Muscle of leg (tissue), 11 donors: Measurements from ENCODE around the gene EZR. TPM values are rescaled to one million over a fixed set of nuclear protein-coding genes. Genes with fewer than 3 reads are reported as not detected.

Experiments
- DNase-seq: peaks from one replicate; pipeline ENCODE4 v3.0.0; 2013
- H3K27ac ChIP-seq: one replicate; pipeline ENCODE4 v1.5.1; 2013; ENCODE audit warnings: mild to moderate bottlenecking, low read length, control low read depth
- H3K27me3 ChIP-seq: one replicate; pipeline ENCODE4 v1.6.1; 2013; ENCODE audit warnings: low read length; ENCODE audit not compliant: control insufficient read depth, insufficient read depth
- H3K36me3 ChIP-seq: one replicate; pipeline ENCODE4 v1.6.1; 2013; ENCODE audit warnings: low read length; ENCODE audit not compliant: control insufficient read depth, insufficient read depth
- H3K4me1 ChIP-seq: one replicate; pipeline ENCODE4 v1.6.1; 2013; ENCODE audit warnings: low read length; ENCODE audit not compliant: control insufficient read depth, insufficient read depth
- H3K4me3 ChIP-seq: one replicate; pipeline ENCODE4 v1.5.1; 2013; ENCODE audit warnings: low read length, control low read depth
- H3K9me3 ChIP-seq: replicated peaks from 2 replicates; pipeline ENCODE4 v1.6.1; 2013; ENCODE audit warnings: low read depth, low read length; ENCODE audit not compliant: control insufficient read depth
- WGBS: methylation state at CpG from one replicate; pipeline ENCODE4 v1.1.5; 2013; ENCODE audit warnings: missing lambda C conversion rate; ENCODE audit not compliant: insufficient coverage; 5-methylcytosine and 5-hydroxymethylcytosine counted together
- polyA plus RNA-seq, 8 donors: library from polyadenylated mRNA; unstranded; fragments of 120-200 nt; gene quantifications; one replicate each; pipeline versions ENCODE4 v1.2.1 to v1.2.3, GENCODE V29; 2013; ENCODE audit warnings: inconsistent platforms in 1 of 8, low replicate concordance in 1 of 8; ENCODE audit not compliant: insufficient read length in 8 of 8, insufficient read depth in 1 of 8
- total RNA-seq: library from RNA; stranded (reverse); fragments of 120-200 nt; gene quantifications from one replicate; pipeline ENCODE4 v1.2.4, GENCODE V29; 2013

Gene EZR
- total and polyA plus RNA-seq, 9 donors, result 23.3 to 58.5 (median 37.8) TPM

DNA sequence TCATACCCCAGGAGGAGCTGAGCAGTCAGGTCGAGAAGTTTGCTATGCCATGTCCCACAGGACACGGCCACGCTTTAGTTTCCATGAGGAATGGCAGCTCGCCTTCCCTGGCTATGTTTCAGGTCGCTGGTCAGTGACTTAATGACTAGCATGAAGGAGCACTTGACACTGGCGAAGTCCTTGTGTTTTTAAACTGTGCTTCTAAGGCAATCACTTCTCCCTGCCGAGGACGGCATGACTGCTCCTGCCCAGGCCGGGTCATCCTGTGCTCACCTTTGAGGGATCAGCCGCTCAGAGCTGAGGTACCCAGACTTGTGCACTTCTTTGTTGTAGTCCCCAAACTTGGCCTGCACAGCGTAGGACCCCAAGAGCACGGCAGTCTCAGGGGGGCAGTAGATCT lies 34.1 kb downstream of the EZR start:
- Histone ChIP-seq H3K4me3 (no peak overlapping the region), H3K27ac (no peak overlapping the region), H3K27me3 (no peaks in the 10 kb centered on the region), H3K4me1 (peaks cover 3% of the 10 kb centered on the region), H3K36me3 (peaks cover 66% of the 10 kb centered on the region), H3K9me3 (no peaks in the 10 kb centered on the region)
- WGBS, result 89% methylated on average over 12 of the region's 12 CpGs
- DNase-seq, result no peak

DNA sequence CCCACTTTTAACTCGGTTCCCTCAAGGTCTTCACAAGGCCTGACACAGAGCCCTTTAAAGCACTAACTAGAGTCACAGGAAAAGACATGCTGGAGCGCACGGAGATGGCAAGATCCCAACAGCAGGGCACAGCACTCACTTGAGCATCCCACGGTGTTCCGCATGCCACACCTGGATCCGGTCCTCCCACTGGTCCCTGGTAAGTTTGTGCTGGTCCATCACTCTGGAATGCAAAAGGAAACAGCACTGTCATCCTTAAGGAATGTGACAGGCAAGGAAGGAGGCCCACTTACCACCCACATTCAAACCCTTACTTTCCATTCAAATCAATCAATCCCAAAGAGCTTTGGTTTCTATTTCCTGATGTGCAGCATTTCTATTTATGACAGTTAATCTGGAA lies 34.7 kb downstream of the EZR start:
- WGBS, result 83% methylated on average over 6 of the region's 6 CpGs
- H3K27me3 ChIP-seq, result no peaks in the 10 kb centered on the region
- no peak overlapping the region for H3K4me3 ChIP-seq
- H3K9me3 ChIP-seq, result no peaks in the 10 kb centered on the region
- no peak overlapping the region for H3K27ac ChIP-seq
- peaks cover 69% of the 10 kb centered on the region for H3K36me3 ChIP-seq
- H3K4me1 ChIP-seq, result peaks cover under 1% of the 10 kb centered on the region
- DNase-seq, result no peak

DNA sequence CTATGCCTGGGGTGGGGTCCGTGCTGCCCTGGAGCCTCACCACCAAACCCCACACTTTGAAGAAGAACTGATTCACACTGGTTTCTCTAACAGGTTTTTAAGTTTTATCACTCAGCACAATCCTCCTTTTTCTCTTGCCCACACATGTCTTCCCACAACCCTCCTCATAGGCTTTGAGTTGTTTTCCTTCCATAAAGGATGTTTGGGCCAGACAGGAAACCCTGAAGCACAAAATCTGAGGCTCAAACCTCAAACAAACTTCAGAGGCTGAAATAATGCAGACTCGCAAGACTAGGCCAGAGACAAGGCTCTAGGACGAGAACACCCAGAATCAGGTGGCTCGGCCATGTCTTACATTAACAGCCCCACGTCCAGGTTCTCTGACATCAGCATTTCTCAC lies 35.3 kb downstream of the EZR start:
- no peaks in the 10 kb centered on the region for H3K9me3 ChIP-seq
- DNase-seq, result no peak
- no peaks in the 10 kb centered on the region for H3K4me1 ChIP-seq
- 86% methylated on average over 5 of the region's 5 CpGs for WGBS
- peaks cover 72% of the 10 kb centered on the region for H3K36me3 ChIP-seq
- no peak overlapping the region for H3K4me3 ChIP-seq
- H3K27ac ChIP-seq, result no peak overlapping the region
- H3K27me3 ChIP-seq, result no peaks in the 10 kb centered on the region

DNA sequence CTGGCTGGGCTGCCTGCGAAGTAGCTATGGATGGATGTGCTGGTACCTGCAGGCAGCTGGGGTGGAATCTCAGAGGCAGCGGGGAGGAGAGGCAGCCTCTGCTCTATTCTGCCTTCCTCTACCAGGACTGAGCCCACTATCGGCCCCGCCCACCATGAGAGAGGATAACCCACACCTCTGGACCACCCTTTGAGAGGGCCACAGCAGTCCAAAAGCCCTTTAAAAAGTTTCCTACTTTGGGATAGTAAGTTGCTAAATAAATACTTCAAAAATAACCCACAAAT lies 36.1 kb downstream of the EZR start:
- no peak overlapping the region for H3K27ac ChIP-seq
- H3K36me3 ChIP-seq, result peaks cover 69% of the 10 kb centered on the region
- no peak for DNase-seq
- no peaks in the 10 kb centered on the region for H3K27me3 ChIP-seq
- no peaks in the 10 kb centered on the region for H3K4me1 ChIP-seq
- no CpG with 5 or more reads among the region's 4 CpGs for WGBS
- no peak overlapping the region for H3K4me3 ChIP-seq
- H3K9me3 ChIP-seq, result no peaks in the 10 kb centered on the region

DNA sequence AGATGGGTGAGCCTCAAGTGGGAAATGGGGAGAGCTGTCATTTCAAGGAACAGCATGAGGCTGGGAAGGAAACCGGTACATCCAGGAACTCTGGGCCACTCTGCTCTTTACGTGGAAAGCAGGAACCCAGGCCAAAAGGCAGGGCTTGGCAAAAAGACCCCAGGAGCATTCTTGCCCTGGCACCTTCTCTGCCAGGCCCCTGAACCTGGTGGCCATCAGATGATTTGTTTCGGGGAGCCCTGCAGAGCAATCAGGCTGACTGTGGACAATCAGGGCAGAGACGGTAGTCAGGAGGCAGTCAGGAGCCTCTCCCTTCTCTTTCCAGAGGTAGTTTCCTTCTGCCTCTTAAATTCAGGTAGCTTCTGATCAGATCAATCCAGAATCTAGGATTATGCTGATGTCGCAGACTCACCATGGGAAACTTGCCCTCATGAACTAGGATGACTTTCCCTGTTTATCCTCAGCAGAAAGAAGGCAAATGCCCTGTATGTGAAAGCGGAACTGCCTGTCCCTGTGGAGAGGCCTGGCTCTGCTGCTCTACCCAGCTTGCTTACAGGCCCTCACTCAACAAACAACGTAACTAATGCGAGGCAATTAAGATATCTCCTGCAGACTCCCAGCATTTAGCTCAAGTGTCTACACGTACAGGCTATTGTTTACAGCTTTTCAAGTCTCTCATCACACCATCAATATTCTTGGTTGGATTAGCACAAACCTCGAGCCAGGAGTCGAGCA lies 36.6 kb downstream of the EZR start:
- Histone ChIP-seq H3K4me1 (no peaks in the 10 kb centered on the region), H3K27me3 (no peaks in the 10 kb centered on the region), H3K36me3 (peaks cover 72% of the 10 kb centered on the region), H3K9me3 (no peaks in the 10 kb centered on the region), H3K27ac (no peak overlapping the region), H3K4me3 (no peak overlapping the region)
- DNase-seq, result no peak
- 88% methylated on average over 9 of the region's 11 CpGs for WGBS

DNA sequence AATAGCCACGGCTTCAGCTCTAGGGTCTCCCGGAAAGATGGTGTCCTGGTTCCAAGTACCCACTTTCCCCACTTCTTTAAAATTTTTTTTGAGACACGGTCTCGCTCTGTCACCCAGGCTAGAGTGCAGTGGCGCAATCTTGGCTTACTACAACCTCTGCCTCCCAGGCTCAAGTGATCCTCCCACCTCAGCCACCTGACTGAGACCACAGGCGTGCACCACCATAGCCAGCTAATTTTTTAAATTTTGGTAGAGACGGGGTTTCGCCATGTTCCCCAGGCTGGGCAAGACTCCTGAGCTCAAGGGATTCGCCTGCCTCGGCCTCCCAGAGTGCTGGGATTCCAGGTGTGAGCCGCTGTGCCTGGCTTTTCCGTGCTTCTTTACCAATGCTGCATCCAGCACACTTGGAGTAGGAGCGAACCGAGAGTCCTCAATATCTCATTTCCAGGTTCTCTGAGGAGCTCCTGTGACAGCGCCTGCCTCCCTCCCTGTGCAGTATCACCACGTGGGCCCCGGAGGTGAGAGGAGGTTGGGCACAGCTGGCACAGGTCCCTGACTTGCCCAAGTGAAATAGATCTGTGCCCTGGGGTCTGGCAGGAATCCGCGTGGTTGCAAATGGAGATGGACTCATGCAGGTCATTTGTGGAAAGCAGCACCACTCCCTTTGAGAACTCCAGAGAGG lies 37.3 kb downstream of the EZR start:
- Histone ChIP-seq H3K9me3 (no peaks in the 10 kb centered on the region), H3K4me3 (no peak overlapping the region), H3K27ac (no peak overlapping the region), H3K27me3 (no peaks in the 10 kb centered on the region), H3K36me3 (peaks cover 71% of the 10 kb centered on the region), H3K4me1 (no peaks in the 10 kb centered on the region)
- 84% methylated on average over 13 of the region's 19 CpGs for WGBS
- no peak for DNase-seq

DNA sequence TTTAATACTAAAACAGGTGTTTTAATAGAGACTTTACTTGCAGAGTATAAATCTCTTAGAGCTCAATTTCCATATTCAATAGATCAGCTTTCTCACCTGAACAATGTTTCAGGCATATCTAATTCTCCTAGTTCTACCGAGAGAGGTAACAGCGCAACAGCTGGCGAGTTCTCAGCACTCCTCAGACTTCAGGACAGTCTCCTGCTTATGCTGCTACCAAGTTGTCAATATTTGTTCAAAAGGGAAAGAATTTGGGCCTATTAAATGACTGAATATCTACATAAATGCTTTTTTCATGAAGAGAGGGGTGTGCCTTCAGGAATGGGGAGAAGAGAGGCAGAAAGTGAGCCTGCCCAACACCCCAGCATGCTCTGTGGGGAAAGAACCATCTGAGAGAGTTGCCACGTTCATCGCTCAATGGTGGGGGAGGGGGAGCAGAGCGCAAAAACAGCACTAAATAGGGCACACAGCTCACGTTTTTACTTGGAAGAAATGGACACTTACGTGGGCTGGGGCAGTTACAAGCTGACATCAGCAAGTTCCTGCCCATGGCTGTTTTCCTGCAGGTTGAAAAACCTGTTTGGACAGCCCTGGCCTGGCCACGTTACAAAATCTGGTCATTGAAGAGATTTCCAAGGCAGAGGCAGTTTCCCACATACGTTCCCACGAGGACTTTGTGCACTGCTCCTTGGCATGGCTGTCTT lies 38.0 kb downstream of the EZR start:
- Histone ChIP-seq H3K36me3 (peaks cover 72% of the 10 kb centered on the region), H3K27me3 (no peaks in the 10 kb centered on the region), H3K4me3 (no peak overlapping the region), H3K9me3 (no peaks in the 10 kb centered on the region), H3K27ac (no peak overlapping the region), H3K4me1 (no peaks in the 10 kb centered on the region)
- DNase-seq, result no peak
- 73% methylated on average over 8 of the region's 11 CpGs for WGBS

DNA sequence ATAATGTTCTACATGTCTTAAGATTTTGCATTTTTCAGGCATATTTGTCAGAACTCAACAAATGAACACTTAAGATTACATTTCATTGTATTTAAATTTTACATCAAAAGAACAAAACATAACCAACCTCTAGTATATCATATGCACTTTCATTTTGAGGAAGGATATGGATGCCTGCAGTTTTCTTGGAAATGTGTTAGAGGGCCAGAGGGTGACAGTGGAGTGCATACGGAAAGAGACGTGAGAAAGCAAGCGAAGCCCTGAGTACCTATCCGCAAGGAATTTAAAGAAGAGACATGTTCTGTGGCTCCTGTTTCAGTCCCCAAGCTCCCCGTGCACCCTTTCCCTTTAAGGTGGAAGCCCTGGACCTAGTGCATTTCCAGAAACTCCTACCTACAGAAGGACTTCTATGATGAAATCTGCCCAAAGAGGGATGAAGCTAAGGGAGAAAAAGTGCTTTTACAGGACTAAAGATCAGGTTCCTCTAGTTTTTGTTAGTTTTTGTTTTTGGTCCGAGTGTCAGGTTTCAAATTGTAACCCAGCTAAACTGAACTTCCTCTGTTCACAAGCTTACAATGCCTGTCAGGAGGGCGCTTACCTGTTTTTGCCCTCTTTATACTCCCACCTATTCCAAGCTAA lies 38.8 kb downstream of the EZR start:
- WGBS, result 90% methylated on average over 2 of the region's 7 CpGs
- H3K4me3 ChIP-seq, result no peak overlapping the region
- H3K4me1 ChIP-seq, result no peaks in the 10 kb centered on the region
- DNase-seq, result no peak
- H3K27me3 ChIP-seq, result no peaks in the 10 kb centered on the region
- H3K9me3 ChIP-seq, result no peaks in the 10 kb centered on the region
- H3K36me3 ChIP-seq, result peaks cover 75% of the 10 kb centered on the region
- no peak overlapping the region for H3K27ac ChIP-seq

DNA sequence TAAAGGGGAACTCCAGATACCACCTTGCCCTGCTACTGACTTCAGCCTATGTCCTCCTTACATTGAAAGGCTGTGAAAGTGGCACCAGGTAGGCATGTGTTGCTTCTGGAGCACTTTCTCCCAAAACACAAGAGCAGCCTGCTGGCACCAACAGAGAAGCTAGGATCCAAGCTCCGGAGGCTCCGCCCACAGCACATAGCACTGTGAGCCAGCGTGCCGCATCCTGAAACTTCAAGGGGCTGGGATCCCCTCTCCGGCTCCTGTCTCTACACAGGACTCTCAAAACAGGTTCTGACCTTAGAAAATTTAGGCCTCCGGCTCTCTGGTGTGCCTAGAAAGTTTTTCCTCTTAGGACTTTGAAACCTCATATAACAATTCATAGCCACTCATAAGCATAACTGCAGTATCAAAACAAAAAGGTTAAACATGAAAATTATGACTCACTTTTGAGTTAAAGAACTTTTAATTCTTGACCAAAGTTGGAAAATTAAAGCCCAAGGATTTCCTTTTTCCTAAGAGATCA lies 41.1 kb downstream of the EZR start:
- H3K4me3 ChIP-seq, result no peak overlapping the region
- WGBS, result 82% methylated on average over 3 of the region's 6 CpGs
- no peak overlapping the region for H3K27ac ChIP-seq
- peaks cover 16% of the 10 kb centered on the region for H3K4me1 ChIP-seq
- no peak for DNase-seq
- H3K27me3 ChIP-seq, result no peaks in the 10 kb centered on the region
- peaks cover 66% of the 10 kb centered on the region for H3K36me3 ChIP-seq
- no peaks in the 10 kb centered on the region for H3K9me3 ChIP-seq

DNA sequence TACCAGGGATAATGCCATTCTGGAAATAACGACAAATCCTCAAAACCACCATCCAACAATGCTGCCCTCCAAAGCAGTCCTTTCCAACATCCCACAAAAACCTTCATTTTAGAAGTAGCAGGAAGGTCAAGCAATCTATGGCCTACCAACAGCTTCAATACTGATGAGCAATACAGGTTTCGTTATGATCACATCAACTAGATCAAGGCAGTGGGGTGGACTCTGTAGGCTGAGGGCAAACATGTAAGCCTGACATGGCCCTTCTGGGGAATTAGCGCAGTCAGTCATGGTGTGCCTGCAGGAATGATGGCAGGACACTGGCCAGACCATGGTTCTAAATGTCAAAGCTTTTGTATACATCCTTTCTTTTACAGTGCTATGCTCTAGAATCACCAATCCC lies 41.7 kb downstream of the EZR start:
- H3K9me3 ChIP-seq, result no peaks in the 10 kb centered on the region
- H3K4me3 ChIP-seq, result no peak overlapping the region
- WGBS, result 100% methylated on average over 3 of the region's 3 CpGs
- H3K36me3 ChIP-seq, result peaks cover 60% of the 10 kb centered on the region
- DNase-seq, result no peak
- H3K27me3 ChIP-seq, result no peaks in the 10 kb centered on the region
- H3K4me1 ChIP-seq, result peaks cover 16% of the 10 kb centered on the region
- no peak overlapping the region for H3K27ac ChIP-seq
